ENCODE measurements around the gene GSTCD. TPM values are rescaled to one million over a fixed set of nuclear protein-coding genes. Genes with fewer than 3 reads are reported as not detected.
"Not testable (repeated sequence)": the region's sequence is repeated elsewhere in the genome, so short reads cannot be mapped to it uniquely, and the experiment has no call there.

The GSTCD gene
- total and polyA plus RNA-seq, 3 experiments from 2014 or later: 3.2 to 22.4 (median 20.5) TPM

DNA sequence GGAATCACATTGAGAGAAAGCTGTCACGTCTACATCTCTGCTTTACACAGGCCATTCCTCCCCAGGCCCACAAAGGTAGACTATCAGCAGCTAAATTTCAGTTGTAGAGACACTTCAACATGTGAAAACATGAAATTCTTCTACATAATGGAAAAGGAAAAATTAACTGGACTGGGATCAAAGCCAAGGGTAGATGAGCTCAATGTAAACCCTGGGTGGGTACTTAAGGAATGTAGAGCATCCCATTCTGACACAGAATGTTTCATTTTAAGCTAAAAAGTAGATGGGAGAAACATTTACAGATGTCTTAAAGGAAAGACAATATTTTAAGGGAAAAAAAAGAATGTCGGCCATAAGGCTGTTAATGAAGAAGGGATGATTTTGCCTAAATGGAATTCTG is 135.4 kb downstream of the GSTCD start:
- Mint-ChIP-seq H3K27ac (no peak overlapping the region), H3K27me3 (no peaks in the 10 kb centered on the region), H3K4me3 (no peak overlapping the region), H3K9me3 (no peaks in the 10 kb centered on the region), H3K4me1 (no peaks in the 10 kb centered on the region), H3K36me3 (peaks cover 1 to 29% (median 8%) of the 10 kb centered on the region in 3 donors)
- H3K9me3 ChIP-seq (ENCODE audit: low read length): no peaks in the 10 kb centered on the region
- no peak overlapping the region for H3K4me3 ChIP-seq (ENCODE audit: low read length)
- DNase-seq: no peak
- no peaks in the 10 kb centered on the region for H3K27me3 ChIP-seq (ENCODE audit: insufficient read depth, low read length, poor library complexity, severe bottlenecking)
- H3K27ac ChIP-seq (ENCODE audit: low read depth, low read length): no peak overlapping the region
- ChIA-PET CTCF (no interaction called here), POLR2A (no interaction called here)
- H3K36me3 ChIP-seq (ENCODE audit: insufficient read depth, low read length): no peaks in the 10 kb centered on the region
- H3K4me1 ChIP-seq (ENCODE audit: insufficient read depth, low read length): no peaks in the 10 kb centered on the region

DNA sequence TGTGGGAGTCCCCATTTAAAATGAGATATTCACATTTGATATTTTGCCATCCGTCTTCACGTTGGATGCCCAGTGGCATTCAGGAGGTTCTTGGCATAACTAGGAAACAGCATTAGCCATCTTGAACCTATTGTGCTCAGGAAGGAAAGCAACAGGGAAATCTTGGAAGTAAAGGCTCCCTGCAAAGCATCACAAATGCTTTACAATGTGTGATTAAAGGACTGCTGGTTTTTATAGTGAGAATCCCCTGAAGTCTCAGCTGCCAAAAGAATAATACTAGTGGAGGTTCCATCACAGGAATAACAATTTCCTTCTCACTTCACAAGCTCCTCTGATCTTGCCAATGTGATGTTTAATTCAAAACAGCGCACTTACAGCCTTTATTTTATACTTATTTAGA is 137.0 kb downstream of the GSTCD start:
- H3K4me3 ChIP-seq (ENCODE audit: low read length): no peak overlapping the region
- Mint-ChIP-seq H3K4me3 (no peak overlapping the region), H3K27me3 (no peaks in the 10 kb centered on the region), H3K4me1 (no peaks in the 10 kb centered on the region), H3K9me3 (no peaks in the 10 kb centered on the region), H3K36me3 (peaks cover 3 to 18% (median 9%) of the 10 kb centered on the region in 3 donors), H3K27ac (no peak overlapping the region)
- no peak overlapping the region for H3K27ac ChIP-seq (ENCODE audit: low read depth, low read length)
- H3K9me3 ChIP-seq (ENCODE audit: low read length): no peaks in the 10 kb centered on the region
- ChIA-PET POLR2A (no interaction called here), CTCF (no interaction called here)
- H3K27me3 ChIP-seq (ENCODE audit: insufficient read depth, low read length, poor library complexity, severe bottlenecking): no peaks in the 10 kb centered on the region
- no peaks in the 10 kb centered on the region for H3K4me1 ChIP-seq (ENCODE audit: insufficient read depth, low read length)
- no peak for DNase-seq
- H3K36me3 ChIP-seq (ENCODE audit: insufficient read depth, low read length): no peaks in the 10 kb centered on the region

DNA sequence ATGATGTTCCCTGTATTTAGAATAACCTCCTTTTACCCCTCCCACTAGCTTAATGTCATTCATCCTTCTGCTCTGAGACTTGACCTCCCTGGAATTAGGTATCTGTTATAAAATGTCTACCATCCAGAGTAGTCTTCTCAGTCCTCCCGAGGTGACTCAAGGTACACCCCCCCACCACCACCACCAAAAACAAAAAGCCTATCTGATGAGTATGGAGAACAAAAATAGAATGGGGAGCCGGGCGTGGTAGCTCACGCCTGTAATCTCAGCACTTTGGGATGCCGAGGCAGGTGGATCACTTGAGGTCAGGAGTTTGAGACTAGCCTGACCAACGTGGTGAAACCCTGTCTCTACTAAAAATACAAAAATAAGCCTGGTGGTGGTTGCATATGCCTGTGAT is 139.8 kb downstream of the GSTCD start:
- H3K4me1 ChIP-seq (ENCODE audit: insufficient read depth, low read length); H3K4me3 ChIP-seq (ENCODE audit: low read length); H3K27me3 ChIP-seq (ENCODE audit: insufficient read depth, low read length, poor library complexity, severe bottlenecking); H3K27ac Mint-ChIP-seq; H3K9me3 ChIP-seq (ENCODE audit: low read length); CTCF ChIA-PET; H3K27ac ChIP-seq (ENCODE audit: low read depth, low read length); H3K4me3 Mint-ChIP-seq; DNase-seq; H3K9me3 Mint-ChIP-seq; H3K36me3 ChIP-seq (ENCODE audit: insufficient read depth, low read length); H3K4me1 Mint-ChIP-seq; H3K27me3 Mint-ChIP-seq; POLR2A ChIA-PET: not testable (repeated sequence)
- H3K36me3 Mint-ChIP-seq: peaks cover 3 to 18% (median 5%) of the 10 kb centered on the region in 3 donors

DNA sequence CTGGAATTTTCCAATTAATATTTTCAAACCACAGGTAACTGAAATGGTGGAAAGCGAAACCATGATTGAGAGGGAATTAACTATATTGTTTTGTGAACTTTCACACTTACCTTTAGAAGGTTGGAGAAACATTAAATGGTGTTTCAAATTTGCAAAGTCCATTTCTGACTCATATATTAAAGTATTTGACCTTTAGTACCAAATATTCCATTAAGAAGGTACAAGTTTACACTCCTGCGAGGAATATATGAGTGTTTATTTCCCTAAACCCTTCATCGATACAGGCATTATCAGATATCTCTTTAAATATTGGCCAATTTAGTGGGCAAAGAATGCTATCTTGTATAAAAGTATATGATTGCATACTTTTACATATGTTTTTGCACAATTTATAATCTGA is 142.6 kb downstream of the GSTCD start:
- Mint-ChIP-seq H3K4me3 (no peak overlapping the region), H3K27me3 (no peaks in the 10 kb centered on the region), H3K4me1 (no peaks in the 10 kb centered on the region), H3K36me3 (peaks cover 9 to 30% (median 11%) of the 10 kb centered on the region in 3 donors), H3K9me3 (peaks cover 10 to 22% (median 18%) of the 10 kb centered on the region in 5 donors), H3K27ac (no peak overlapping the region)
- Histone ChIP-seq H3K27ac (ENCODE audit: low read depth, low read length) (no peak overlapping the region), H3K4me1 (ENCODE audit: insufficient read depth, low read length) (no peaks in the 10 kb centered on the region), H3K4me3 (ENCODE audit: low read length) (no peak overlapping the region), H3K36me3 (ENCODE audit: insufficient read depth, low read length) (no peaks in the 10 kb centered on the region), H3K27me3 (ENCODE audit: insufficient read depth, low read length, poor library complexity, severe bottlenecking) (no peaks in the 10 kb centered on the region), H3K9me3 (ENCODE audit: low read length) (no peaks in the 10 kb centered on the region)
- POLR2A ChIA-PET: no interaction called here
- CTCF ChIA-PET: no interaction called here
- no peak for DNase-seq

DNA sequence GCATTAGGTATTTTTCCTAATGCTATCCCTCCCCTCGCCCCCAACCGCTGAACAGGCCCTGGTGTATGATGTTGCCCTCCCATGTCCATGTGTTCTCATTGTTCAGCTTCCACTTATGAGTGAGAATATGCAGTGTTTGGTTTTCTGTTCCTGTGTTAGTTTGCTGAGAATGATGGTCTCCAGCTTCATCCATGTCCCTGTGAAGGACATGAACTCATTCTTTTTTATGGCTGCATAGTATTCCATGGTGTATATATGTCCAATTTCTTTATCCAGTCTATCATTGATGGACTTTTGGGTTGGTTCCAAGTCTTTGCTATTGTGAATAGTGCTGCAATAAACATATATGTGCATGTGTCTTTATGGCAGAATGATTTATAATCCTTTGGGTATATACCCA is 143.6 kb downstream of the GSTCD start:
- H3K4me3 ChIP-seq (ENCODE audit: low read length); H3K36me3 ChIP-seq (ENCODE audit: insufficient read depth, low read length); H3K4me1 ChIP-seq (ENCODE audit: insufficient read depth, low read length); H3K4me3 Mint-ChIP-seq; H3K9me3 ChIP-seq (ENCODE audit: low read length); H3K27ac ChIP-seq (ENCODE audit: low read depth, low read length); H3K27me3 Mint-ChIP-seq; H3K27me3 ChIP-seq (ENCODE audit: insufficient read depth, low read length, poor library complexity, severe bottlenecking); H3K4me1 Mint-ChIP-seq; DNase-seq; H3K27ac Mint-ChIP-seq; CTCF ChIA-PET; POLR2A ChIA-PET: not testable (repeated sequence)
- H3K36me3 Mint-ChIP-seq: peaks cover 11 to 40% (median 15%) of the 10 kb centered on the region in 3 donors
- H3K9me3 Mint-ChIP-seq: peaks cover 10 to 28% (median 26%) of the 10 kb centered on the region in 5 donors

DNA sequence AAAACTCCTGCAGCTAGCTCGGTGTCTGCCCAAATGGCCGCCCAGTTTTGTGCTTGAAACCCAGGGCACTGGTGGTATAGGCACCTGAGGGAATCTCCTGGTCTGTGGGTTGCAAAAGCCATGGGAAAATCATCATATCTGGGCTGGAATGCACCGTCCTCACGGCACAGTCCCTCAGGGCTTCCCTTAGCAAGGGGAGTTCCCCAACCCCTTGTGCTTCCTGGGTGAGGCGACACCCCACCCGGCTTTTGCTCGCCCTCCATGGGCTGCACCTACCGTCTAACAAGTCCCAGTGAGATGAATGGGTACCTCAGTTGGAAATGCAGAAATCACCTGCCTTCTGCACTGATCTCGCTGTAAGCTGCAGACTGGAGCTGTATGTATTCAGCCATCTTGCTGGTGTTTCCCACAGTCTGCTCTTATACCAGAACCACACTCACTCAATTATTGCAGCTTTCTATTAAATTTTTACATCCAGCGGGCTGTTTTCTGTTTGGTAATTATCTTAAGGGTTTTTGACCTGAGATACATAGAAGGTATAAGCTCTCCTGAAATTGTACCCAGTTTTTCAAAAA is 150.0 kb downstream of the GSTCD start:
- Mint-ChIP-seq H3K27ac (no peak overlapping the region), H3K27me3 (peaks cover 0 to 3% of the 10 kb centered on the region in 2 donors), H3K4me3 (no peak overlapping the region), H3K36me3 (peaks cover 6 to 38% (median 13%) of the 10 kb centered on the region in 3 donors), H3K4me1 (no peaks in the 10 kb centered on the region), H3K9me3 (peaks cover 27 to 56% (median 43%) of the 10 kb centered on the region in 5 donors)
- Histone ChIP-seq H3K36me3 (ENCODE audit: insufficient read depth, low read length) (no peaks in the 10 kb centered on the region), H3K4me3 (ENCODE audit: low read length) (no peak overlapping the region), H3K9me3 (ENCODE audit: low read length) (no peaks in the 10 kb centered on the region), H3K27ac (ENCODE audit: low read depth, low read length) (no peak overlapping the region), H3K4me1 (ENCODE audit: insufficient read depth, low read length) (no peaks in the 10 kb centered on the region), H3K27me3 (ENCODE audit: insufficient read depth, low read length, poor library complexity, severe bottlenecking) (no peaks in the 10 kb centered on the region)
- POLR2A ChIA-PET: no interaction called here
- CTCF ChIA-PET: no interaction called here
- DNase-seq: no peak

DNA sequence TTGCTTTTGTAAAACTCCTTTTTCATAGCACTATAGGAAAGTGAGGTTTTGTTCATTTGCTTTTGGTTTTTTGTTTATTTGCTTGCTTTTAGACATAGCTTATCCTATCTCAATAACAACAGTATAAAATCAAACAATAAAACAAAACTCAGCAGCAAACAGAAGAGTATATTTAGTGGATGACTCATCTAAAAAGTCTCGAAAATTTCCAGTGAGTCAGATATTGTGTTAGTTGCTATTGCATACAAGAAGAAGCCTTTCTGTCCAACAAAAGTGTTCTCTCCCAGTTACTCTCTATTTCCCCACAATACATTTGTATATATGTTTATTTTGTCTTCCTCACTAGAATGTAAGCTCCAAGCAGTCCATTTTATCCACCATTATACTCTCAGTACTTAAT is 150.6 kb downstream of the GSTCD start:
- no peaks in the 10 kb centered on the region for H3K36me3 ChIP-seq (ENCODE audit: insufficient read depth, low read length)
- Mint-ChIP-seq H3K4me3 (no peak overlapping the region), H3K27me3 (peaks cover 0 to 3% of the 10 kb centered on the region in 2 donors), H3K27ac (no peak overlapping the region), H3K36me3 (peaks cover 4 to 32% (median 13%) of the 10 kb centered on the region in 3 donors), H3K9me3 (peaks cover 27 to 58% (median 43%) of the 10 kb centered on the region in 5 donors), H3K4me1 (no peaks in the 10 kb centered on the region)
- no peak overlapping the region for H3K27ac ChIP-seq (ENCODE audit: low read depth, low read length)
- ChIA-PET POLR2A (no interaction called here), CTCF (no interaction called here)
- no peaks in the 10 kb centered on the region for H3K27me3 ChIP-seq (ENCODE audit: insufficient read depth, low read length, poor library complexity, severe bottlenecking)
- no peak overlapping the region for H3K4me3 ChIP-seq (ENCODE audit: low read length)
- DNase-seq: no peak
- H3K4me1 ChIP-seq (ENCODE audit: insufficient read depth, low read length): no peaks in the 10 kb centered on the region
- no peaks in the 10 kb centered on the region for H3K9me3 ChIP-seq (ENCODE audit: low read length)

DNA sequence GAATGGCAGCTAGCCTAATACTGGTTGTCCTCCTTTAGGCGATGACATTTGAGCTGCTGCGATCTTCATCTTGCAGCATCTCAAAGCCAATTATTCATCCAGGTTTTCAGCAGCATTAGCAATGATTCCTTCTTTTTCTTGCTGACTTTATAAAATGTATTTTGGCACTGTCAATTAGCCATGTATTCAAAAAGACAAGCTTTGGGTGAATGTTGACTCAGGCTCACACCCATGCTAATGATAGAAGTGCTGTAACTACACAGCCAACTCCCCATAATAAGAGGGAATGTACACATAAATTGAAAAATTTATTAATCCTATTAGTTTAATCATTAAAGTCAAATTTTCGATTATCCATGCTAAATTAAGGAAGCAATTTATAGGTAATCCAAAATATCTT is 162.4 kb downstream of the GSTCD start:
- CTCF ChIA-PET: no interaction called here
- no peaks in the 10 kb centered on the region for H3K4me1 Mint-ChIP-seq
- no peak overlapping the region for H3K4me3 Mint-ChIP-seq
- Histone ChIP-seq H3K36me3 (ENCODE audit: insufficient read depth, low read length) (no peaks in the 10 kb centered on the region), H3K27ac (ENCODE audit: low read depth, low read length) (no peak overlapping the region), H3K9me3 (ENCODE audit: low read length) (no peaks in the 10 kb centered on the region), H3K4me1 (ENCODE audit: insufficient read depth, low read length) (no peaks in the 10 kb centered on the region), H3K4me3 (ENCODE audit: low read length) (no peak overlapping the region), H3K27me3 (ENCODE audit: insufficient read depth, low read length, poor library complexity, severe bottlenecking) (no peaks in the 10 kb centered on the region)
- POLR2A ChIA-PET: no interaction called here
- DNase-seq: no peak
- no peaks in the 10 kb centered on the region for H3K36me3 Mint-ChIP-seq
- H3K9me3 Mint-ChIP-seq: peaks cover 0 to 2% (median 0%) of the 10 kb centered on the region in 5 donors
- no peak overlapping the region for H3K27ac Mint-ChIP-seq
- peaks cover 0 to 2% of the 10 kb centered on the region in 2 donors for H3K27me3 Mint-ChIP-seq

DNA sequence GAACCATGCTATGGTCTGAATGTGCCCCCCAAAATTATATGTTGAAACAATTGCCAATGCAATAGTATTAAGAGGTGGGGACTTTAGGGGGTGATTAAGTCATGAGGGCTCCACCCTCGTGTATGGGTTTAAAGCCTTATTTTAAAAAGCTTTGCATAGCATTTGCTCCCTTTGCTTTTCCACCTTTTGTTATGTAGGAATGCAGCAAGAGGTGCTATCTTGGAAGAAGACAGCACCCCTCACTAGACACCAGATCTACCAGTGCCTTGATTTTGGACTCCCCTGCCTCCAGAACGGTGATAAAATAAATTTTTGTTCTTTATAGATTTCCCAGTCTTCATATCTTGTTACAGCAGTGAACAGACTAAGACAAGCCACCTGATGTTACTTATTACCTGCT is 163.4 kb downstream of the GSTCD start:
- Mint-ChIP-seq H3K4me3 (no peak overlapping the region), H3K4me1 (no peaks in the 10 kb centered on the region), H3K36me3 (no peaks in the 10 kb centered on the region), H3K9me3 (peaks cover 0 to 2% (median 0%) of the 10 kb centered on the region in 5 donors), H3K27ac (no peak overlapping the region), H3K27me3 (peaks cover 0 to 2% of the 10 kb centered on the region in 2 donors)
- ChIA-PET CTCF (no interaction called here), POLR2A (no interaction called here)
- Histone ChIP-seq H3K4me1 (ENCODE audit: insufficient read depth, low read length) (no peaks in the 10 kb centered on the region), H3K9me3 (ENCODE audit: low read length) (no peaks in the 10 kb centered on the region), H3K27ac (ENCODE audit: low read depth, low read length) (no peak overlapping the region), H3K36me3 (ENCODE audit: insufficient read depth, low read length) (no peaks in the 10 kb centered on the region), H3K4me3 (ENCODE audit: low read length) (no peak overlapping the region), H3K27me3 (ENCODE audit: insufficient read depth, low read length, poor library complexity, severe bottlenecking) (no peaks in the 10 kb centered on the region)
- no peak for DNase-seq
